ENCODE measurements around the gene SFT2D1. TPM values are rescaled to one million over a fixed set of nuclear protein-coding genes. Genes with fewer than 3 reads are reported as not detected.

The SFT2D1 gene
- total RNA-seq, 1 donor from 2014 or later = 48.9 TPM

GRCh38 chr6:166382933-166383801 lies 40.8 kb upstream of the SFT2D1 start, which contains the start of gene MPC1:
Gene MPC1 (minus strand): TSS chr6:166382940. CDS start chr6:166382876, 64 bp downstream.
- Mint-ChIP-seq H3K9me3 (no peaks in the 10 kb centered on the region), H3K27me3 (ENCODE audit: insufficient read depth, low read depth) (peaks cover 2% of the 10 kb centered on the region), H3K27ac (no peak within 1 kb of the TSS), H3K36me3 (no peaks in the 10 kb centered on the region), H3K4me3 (peak within 1 kb of the TSS; percentile 92), H3K4me1 (peaks cover 10% of the 10 kb centered on the region)
- Histone ChIP-seq H3K4me3 (peak within 1 kb of the TSS; percentile 72), H3K27ac (peak within 1 kb of the TSS; percentile 50), H3F3A (ENCODE audit: low read depth) (peaks cover 11% of the 10 kb centered on the region), H3K27me3 (peaks cover 12% of the 10 kb centered on the region), H3K9me3 (ENCODE audit: low read depth) (no peaks in the 10 kb centered on the region), H4K20me1 (ENCODE audit: low read depth) (no peaks in the 10 kb centered on the region), H2AFZ (replicated peaks) (peak within 1 kb of the TSS; percentile 94), H3K4me1 (no peaks in the 10 kb centered on the region), H3K9ac (peak within 1 kb of the TSS; percentile 41), H3K36me3 (no peaks in the 10 kb centered on the region), H3K79me2 (ENCODE audit: low read depth) (no peaks in the 10 kb centered on the region), H3K4me2 (peak within 1 kb of the TSS; percentile 96)
- TF ChIP-seq EZH2 (IDR thresholded peaks at IDR 0.05) = peak; percentile 52
- no peak for TF ChIP-seq CTCF (IDR thresholded peaks at IDR 0.05)
- peak; percentile 98 for DNase-seq (ENCODE audit: low spot score)

DNA sequence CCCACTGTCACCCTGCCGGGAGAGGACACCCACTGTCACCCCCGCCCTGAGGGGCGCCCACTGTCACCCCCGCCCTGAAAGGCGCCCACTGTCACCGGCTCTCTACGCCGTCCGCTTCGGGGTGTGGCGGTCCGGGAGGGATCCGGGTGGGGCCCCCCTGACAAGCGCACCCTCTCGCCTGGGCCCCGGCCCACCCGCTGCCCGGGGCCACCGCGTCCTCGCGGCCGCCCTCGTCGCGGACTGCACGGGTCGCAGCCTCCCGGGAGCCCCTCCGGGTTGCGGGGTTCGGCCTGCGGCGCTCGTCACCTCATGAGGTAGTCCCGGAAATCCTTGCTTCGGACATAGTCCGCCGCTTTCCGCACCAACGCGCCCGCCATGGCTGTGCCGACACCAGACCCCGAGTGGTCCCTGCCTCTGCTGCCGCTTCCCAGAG lies 40.2 kb upstream of the SFT2D1 start:
- H3F3A ChIP-seq (ENCODE audit: low read depth) = peaks cover 11% of the 10 kb centered on the region
- Mint-ChIP-seq H3K27me3 (ENCODE audit: insufficient read depth, low read depth) (peaks cover 2% of the 10 kb centered on the region), H3K4me1 (peaks cover 10% of the 10 kb centered on the region), H3K36me3 (no peaks in the 10 kb centered on the region), H3K9me3 (no peaks in the 10 kb centered on the region), H3K4me3 (peak overlapping the region; percentile 92), H3K27ac (no peak overlapping the region)
- no peaks in the 10 kb centered on the region for H3K36me3 ChIP-seq
- H2AFZ ChIP-seq (replicated peaks) = peak overlapping the region; percentile 94
- no peaks in the 10 kb centered on the region for H3K79me2 ChIP-seq (ENCODE audit: low read depth)
- peak overlapping the region; percentile 96 for H3K4me2 ChIP-seq
- no peak overlapping the region for H3K27ac ChIP-seq
- no peaks in the 10 kb centered on the region for H3K9me3 ChIP-seq (ENCODE audit: low read depth)
- DNase-seq (ENCODE audit: low spot score) = no peak
- H3K4me1 ChIP-seq = no peaks in the 10 kb centered on the region
- H3K4me3 ChIP-seq = peak overlapping the region; percentile 72
- no peaks in the 10 kb centered on the region for H4K20me1 ChIP-seq (ENCODE audit: low read depth)
- H3K27me3 ChIP-seq = peaks cover 12% of the 10 kb centered on the region
- TF ChIP-seq CTCF (IDR thresholded peaks at IDR 0.05) = no peak
- peak; percentile 23 for TF ChIP-seq EZH2phosphoT487 (IDR thresholded peaks at IDR 0.05)
- H3K9ac ChIP-seq = peak overlapping the region; percentile 41

- no peak for TF ChIP-seq EZH2 (IDR thresholded peaks at IDR 0.05)
- no peak for TF ChIP-seq EZH2phosphoT487 (IDR thresholded peaks at IDR 0.05)
- TF ChIP-seq CTCF (IDR thresholded peaks at IDR 0.05) = peak; percentile 75
- no peak overlapping the region for H3K27ac Mint-ChIP-seq
Observed at GRCh38 chr6:166381733-166382499, 39.6 kb upstream of the SFT2D1 start.

More at GRCh38 chr6:166381733-166382499, 39.6 kb upstream of the SFT2D1 start:
- Histone ChIP-seq H3K9me3 (ENCODE audit: low read depth) (no peaks in the 10 kb centered on the region), H3K79me2 (ENCODE audit: low read depth) (no peaks in the 10 kb centered on the region), H3F3A (ENCODE audit: low read depth) (peaks cover 11% of the 10 kb centered on the region), H4K20me1 (ENCODE audit: low read depth) (no peaks in the 10 kb centered on the region), H3K27me3 (peaks cover 12% of the 10 kb centered on the region), H3K27ac (no peak overlapping the region), H3K36me3 (no peaks in the 10 kb centered on the region), H3K4me3 (peak overlapping the region; percentile 72), H3K4me1 (no peaks in the 10 kb centered on the region), H3K9ac (no peak overlapping the region), H3K4me2 (peak overlapping the region; percentile 96), H2AFZ (replicated peaks) (peak overlapping the region; percentile 52)
- Mint-ChIP-seq H3K36me3 (no peaks in the 10 kb centered on the region), H3K27me3 (ENCODE audit: insufficient read depth, low read depth) (peaks cover 2% of the 10 kb centered on the region), H3K4me1 (peaks cover 10% of the 10 kb centered on the region), H3K9me3 (no peaks in the 10 kb centered on the region), H3K4me3 (peak overlapping the region; percentile 92)
- DNase-seq (ENCODE audit: low spot score) = peak; percentile 73
